NCI-H2227 treated with DMSO at 0.1 percent for 48 hours (cell line): ENCODE data around the gene SLC25A27.
"Not testable (repeated sequence)": the region's sequence is repeated elsewhere in the genome, so short reads cannot be mapped to it uniquely, and the experiment has no call there.

Experiments
- DNase-seq: peaks from one replicate; lab custom pipeline; 2025; lab: John Stamatoyannopoulos, UW

The SLC25A27 gene, protein sequence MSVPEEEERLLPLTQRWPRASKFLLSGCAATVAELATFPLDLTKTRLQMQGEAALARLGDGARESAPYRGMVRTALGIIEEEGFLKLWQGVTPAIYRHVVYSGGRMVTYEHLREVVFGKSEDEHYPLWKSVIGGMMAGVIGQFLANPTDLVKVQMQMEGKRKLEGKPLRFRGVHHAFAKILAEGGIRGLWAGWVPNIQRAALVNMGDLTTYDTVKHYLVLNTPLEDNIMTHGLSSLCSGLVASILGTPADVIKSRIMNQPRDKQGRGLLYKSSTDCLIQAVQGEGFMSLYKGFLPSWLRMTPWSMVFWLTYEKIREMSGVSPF

DNA sequence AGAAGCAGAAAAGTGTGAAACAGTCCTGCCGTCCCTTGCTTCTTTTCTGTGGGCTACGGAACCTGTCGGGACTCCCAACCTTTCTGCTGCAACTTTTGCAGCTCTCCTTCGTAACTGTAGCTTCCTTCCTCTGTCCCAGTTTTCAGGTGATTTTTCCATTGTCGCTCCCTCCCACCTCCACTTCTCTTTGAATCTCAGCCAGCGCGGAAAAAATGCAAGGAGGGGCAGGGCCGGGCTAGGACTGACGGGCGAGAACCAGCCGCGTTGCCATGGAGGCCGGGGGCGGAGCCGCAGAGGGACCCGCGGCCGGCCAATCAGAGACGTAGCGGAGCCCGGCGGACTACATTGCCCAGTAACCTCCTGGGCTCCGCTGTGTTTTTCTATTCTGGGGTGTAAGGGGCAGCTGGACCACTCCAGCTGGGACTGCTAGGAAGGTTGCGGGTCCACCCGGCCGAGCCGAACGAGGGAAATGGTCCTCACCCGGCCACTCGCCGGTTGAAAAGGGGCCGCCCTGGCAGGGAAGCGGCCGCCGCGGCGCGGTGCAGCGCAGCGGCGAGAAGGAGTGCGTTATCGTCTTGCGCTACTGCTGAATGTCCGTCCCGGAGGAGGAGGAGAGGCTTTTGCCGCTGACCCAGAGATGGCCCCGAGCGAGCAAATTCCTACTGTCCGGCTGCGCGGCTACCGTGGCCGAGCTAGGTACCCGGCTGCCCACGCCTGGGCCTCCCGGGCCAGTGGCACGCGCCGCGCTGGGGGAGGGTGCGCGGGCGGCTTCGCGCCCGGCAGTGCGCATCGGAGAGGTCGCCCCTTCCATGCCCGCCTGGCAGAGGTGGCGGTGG, at the start of gene SLC25A27, which contains the start of gene CYP39A1:
Gene SLC25A27, plus strand, starts transcription at position 373 of the 836 bp plus-strand sequence. Its CDS starts 218 bp downstream, at position 591.
Gene CYP39A1, minus strand, starts transcription at position 216 of the 836 bp plus-strand sequence. CDS start 236 bp downstream, outside the sequence.
- DNase-seq: peak; percentile 76

DNA sequence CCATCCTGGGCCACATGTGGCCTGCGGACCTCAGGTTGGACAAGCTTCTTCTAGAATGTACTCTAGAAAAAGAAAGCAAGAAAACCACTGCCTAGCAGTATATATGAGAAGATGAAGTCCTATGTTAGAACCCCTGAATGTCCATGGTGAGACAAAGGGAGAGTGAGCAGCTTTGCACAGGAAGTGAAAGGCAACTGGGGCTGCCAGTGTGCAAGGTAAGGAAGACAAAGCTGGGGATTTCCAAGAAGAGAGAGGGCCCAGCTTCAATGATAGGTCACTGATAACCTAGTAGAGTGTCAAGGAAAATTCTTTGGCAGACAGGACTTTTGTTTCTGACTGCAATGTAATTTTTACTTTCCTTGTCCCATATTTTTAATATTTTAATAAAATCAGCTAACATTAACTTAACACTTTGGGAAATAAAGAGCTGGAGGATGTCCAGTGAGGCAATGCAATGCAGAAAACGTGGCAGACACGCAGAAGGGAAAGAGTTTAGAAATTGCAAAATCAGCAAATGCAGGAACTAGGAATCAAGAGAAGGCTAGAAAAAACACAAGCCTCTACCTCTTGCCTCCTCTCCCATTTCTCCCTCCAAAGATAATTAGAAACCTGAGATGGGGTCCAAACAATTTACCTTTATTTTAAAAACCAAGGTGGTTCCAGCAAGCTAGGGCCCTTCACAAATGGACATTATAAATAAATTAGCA, 47.5 kb upstream of the SLC25A27 start:
- DNase-seq: no peak

DNA sequence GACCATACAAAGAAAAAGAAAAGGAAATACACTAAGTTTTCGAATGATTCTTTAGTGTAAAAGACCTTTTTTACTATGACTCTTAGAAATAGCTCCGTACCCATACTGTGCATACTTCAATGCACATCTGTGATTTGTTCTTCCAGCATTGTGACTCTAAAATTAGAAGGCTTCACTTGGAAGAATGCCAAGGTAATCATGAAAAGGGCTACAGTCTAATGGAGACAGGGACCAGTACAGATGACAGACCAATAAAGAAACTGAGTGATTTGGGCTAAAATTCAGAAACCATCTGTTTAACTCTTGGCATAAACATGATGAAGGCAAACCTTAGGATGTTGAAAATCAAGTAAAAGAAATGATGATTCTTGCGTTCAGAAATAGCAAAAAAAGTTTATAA, 46.4 kb upstream of the SLC25A27 start:
- DNase-seq: peak; percentile 59

DNA sequence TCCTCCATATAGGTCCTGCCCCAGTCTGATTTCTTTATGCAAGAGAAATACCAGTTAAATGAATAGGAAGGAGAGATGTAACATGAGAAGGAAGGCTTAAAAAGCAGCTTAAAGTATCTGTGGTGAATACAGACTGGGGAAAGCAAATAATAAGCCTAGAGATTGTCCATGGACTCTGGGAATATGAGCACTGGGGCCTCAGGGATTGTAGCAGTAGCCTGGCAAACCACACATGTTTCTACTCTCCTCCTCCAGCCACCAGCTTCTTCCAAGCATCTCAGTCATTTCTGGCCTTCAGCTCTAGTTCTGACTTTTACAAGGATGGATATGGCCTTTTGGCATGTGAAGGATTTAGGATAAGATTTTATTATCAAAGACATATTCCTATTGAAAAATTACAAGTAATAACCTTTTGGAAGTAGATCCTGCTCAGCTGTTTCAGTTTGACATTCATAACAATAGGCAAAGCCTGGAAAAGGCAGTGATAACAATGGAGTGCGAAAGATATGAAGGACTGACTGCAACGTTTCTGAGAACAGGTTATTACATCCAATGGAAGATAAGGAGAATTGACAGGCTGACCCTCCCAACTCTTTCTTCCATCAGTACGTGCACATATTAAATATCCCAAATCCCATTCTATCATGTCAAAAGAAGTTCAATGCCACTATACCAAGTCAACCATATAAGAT, 41.8 kb upstream of the SLC25A27 start:
- DNase-seq: no peak

DNA sequence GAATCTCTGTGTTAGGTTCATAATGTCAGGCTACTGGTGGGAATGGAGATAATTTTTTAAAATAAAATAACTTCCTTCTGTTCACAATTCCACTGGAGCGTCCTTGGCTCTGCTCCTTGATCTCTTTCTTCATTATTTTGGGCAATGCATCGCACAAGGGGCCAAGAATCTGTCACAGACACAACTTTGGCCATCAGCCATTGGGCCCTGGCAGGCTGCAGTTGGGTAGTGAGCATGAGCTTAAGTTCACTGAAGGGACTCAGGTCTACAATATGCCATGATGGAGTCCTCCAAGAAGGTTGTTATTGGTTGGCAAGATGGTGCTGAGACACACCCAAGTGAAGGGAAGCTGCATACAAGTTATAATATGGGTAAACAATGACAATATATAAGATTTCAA, 40.1 kb upstream of the SLC25A27 start:
- DNase-seq: no peak

DNA sequence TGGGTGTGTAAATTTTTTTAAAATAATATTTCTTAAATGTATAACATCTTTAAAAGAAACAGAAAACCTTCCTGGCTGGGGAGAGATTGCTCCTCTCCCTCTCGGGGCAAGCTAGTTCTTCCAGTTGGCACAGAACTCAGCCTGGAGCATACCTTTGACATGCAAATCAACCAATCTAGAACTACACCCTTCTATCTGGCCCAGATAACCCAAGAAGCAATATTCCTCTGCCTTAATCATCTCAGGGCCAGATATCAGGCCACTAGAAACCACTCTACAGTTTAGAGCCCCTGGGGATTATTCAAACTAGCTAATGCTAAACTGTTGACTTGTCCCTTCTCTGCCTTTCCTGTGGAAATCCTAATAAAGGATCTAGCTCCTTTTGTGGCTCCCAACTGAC, 34.0 kb upstream of the SLC25A27 start:
- DNase-seq: no peak

DNA sequence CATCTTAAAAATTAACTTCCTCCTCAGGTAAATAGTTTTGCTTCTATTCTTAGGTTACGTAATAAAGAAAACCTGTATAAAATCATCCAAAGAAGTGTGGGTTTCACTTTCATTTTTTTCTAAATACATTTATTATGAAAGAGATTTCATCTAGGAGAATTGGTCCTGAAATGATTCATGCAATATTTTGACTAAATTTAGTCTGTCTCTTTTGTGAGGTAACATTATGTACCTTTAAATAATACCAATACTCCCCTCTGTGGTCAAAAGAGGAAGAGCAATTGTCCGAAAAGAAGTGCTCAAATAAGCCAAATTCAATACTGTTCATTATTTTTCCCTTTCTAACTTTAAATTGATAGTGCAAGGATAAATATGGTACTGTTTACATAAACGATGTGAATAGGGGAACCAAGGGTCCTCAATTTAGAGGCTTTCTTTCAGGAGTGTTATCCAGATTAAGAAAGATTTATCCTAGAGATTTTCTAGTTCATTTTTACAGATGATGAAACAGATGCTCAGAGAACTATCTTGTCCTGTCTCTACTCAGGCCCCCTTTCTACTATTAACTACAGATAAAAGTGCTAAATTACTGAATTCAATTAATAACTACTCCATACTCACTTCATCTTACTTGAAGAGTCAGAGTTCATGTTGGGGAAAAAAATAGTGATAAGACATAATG, 26.4 kb upstream of the SLC25A27 start:
- DNase-seq: peak; percentile 20

DNA sequence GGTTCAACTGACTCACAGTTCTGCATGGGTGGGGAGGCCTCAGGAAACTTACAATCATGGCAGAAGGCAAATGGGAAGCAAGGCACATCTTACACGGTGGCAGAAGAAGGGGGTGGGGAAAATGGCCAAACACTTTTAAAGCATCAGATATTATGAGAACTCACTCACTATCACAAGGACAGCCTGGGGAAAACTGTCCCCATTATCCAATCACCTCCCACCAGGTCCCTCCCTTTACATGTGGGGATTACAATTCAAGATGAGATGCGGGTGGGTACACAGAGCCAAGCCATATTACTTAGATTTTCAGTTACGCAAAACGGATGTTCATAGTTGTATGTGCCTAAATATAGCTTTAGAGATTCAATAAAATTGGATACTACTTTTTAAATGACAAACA, 25.8 kb upstream of the SLC25A27 start:
- no peak for DNase-seq

DNA sequence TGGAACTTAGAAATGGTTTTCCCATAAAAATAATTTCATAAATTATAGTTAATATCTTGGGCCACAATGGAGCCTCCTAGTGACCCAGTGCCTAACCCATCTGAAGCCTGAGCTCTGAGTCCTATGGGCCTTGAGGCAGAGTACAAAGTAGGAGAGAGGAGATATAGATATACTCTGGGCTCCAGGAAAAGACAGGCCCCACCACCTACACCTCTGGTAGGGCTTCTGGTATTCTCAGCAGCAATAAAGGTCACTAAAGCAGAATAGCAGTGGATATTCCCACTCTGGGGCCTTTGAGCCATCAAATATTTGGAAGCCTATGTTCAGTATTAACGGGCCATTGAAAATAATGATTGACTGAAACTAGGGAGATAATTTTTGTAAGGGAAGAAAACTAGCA, 24.3 kb upstream of the SLC25A27 start:
- DNase-seq: no peak

DNA sequence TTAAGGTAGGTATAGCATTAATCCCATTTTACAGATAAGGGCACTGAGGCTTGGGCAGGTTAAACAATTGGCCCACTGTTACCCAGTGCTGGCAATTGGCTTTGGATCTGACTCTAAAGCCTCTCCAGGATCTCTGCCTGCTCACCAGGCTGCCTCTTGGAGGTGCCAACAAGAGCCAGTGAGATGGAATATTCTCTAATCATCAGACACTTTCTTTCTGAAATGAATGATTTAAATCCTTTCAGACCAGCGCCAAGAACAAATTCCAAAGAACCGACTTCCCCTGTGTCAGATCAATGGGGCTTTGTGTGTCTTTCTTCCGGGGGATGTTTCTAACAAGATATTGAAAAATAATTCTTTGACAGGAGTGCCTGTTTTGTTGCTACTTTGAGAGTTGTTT, 23.8 kb upstream of the SLC25A27 start:
- no peak for DNase-seq

DNA sequence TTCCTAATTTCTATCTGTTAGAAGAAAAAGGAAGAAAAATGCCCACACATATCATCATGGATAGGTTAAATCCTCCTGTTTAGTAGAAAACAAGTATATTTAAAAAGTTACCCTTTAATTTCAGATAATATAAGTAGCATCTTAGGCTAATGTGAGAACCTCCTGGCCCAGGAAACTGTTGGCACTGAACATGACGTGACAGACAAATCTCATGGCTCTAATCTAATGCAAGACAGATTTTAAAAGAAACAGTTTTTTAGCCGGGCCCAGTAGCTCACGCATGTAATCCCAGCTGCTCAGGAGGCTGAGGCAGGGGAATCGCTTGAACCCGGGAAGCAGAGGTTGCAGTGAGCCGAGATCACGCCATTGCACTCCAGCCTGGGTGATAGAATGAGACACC, 23.1 kb upstream of the SLC25A27 start:
- no peak for DNase-seq

DNA sequence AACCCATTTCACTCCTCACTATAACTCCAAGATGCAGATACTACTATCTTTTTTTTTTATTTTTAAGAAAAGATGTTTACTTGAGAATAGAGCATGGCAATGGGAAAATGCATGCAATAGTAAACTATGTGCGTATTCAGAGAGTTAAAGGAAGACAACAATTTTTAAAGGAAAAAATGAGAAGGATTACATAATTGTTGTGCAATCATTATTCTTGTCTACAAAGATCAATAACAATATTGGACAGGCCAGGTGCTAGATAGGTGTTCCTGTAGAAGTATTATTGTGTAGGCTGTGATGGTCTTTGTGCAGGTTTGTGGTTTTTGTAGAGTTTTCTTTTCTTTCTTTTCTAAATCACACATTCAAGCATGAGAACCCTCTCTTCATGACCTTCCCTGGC, 20.7 kb upstream of the SLC25A27 start:
- no peak for DNase-seq

DNA sequence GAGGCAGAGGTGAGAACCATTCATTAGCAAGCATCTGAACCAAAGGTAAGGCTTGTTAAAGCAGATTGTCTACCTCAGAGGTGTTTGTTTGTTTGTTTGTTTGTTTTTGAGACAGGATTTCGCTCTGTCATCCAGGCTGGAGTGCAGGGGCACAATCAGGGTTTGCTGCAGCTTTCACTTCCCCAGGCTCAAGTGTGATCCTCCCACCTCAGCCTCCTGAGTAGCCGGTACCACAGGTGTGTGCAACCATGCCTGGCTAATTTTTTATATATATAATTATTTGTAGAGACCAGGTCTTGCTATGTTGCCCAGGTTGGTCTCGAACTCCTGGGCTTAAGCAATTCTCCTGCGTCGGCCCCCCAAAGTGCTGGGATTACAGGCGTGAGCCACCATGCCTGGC, 17.3 kb upstream of the SLC25A27 start:
- DNase-seq: no peak

DNA sequence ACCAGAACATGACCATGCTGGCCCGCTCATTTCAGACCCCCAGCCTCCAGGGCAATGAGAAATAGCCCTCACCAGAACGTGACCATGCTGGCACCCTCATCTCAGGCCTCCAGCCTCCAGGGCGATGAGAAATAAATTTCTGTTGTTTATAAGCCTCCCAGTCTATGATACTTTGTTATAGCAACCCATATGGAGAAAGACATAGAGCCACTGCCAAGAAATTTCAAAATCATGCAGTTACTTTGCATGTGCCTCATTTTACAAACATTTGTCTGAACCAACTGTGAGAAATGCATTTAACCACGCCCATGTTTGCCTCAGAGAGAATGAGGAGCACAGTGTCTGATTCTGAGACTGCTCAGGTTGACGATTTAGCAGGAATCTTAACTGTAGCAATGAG, 15.6 kb upstream of the SLC25A27 start:
- no peak for DNase-seq

DNA sequence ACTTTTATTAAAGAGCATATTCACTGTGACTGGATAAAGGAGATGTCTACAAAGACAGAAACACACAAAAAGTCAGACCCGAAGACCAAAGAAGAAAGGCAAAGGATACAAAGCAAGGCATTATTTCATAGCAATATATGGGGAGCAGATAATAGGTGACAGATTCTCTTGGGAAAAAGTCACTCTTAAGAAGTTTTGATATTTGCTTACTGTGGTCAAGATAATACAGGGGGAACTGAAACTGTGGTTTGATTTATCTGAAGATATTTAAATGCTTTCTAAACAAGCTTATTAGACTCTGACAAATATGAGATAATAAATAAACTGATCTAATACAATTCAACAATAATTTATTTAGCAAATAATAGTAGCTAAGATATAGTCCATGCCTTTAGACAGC, 14.8 kb upstream of the SLC25A27 start:
- no peak for DNase-seq

DNA sequence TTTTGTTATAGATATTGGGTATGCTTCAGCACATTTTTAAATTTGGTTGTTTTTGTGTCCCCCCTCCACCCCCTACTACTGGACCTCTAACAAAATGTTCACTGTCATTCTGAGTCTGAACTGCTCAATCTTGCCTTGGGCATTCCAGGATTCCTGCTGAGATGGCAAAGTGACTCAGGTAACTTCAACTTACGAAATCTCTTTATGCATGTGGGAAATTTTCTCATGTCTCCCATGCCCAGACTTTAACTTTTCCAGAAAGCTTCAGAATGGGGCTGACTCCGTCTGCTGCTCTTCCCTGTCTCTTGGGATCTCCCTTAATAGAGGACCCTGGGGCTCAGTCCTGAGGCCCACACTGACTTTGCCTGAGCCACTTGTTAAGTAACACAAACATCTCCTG, 14.1 kb upstream of the SLC25A27 start:
- DNase-seq: no peak

DNA sequence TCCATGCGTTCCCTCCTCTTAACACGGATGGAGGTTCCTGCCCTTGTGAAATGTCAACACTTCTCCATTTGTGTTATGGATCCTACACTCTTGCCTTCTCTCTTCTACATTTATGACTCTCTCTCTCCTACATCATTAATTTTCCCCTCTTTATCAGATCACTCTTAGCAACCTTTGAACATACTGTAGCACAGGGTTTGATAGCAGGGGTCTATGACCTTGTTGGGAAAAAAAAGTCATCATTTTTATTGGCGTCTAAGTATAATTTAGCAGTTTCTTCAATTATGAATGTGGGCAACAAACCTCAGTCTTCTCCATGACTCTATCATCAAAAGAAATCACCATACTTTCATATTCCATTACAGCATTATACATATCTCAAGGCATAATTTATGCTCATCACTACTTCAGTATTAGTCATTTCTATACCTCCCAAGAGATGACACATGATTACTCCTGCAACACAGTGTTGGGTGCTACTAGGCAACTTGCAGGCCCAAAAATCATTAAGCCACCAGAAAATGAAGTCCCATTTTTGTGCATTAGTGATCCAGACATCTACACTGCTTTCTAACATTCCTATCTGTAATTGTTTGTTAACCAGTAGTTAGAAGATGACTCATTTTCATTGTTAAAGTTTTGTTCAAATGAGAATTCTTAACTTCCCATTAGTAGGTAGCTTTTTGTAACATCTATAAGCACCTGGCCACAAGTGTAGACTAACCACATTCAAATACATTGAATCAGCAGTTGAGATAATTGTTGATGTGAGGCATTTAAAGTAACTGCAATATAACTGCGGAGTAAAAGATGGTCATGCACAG, 9.6 kb upstream of the SLC25A27 start:
- no peak for DNase-seq

DNA sequence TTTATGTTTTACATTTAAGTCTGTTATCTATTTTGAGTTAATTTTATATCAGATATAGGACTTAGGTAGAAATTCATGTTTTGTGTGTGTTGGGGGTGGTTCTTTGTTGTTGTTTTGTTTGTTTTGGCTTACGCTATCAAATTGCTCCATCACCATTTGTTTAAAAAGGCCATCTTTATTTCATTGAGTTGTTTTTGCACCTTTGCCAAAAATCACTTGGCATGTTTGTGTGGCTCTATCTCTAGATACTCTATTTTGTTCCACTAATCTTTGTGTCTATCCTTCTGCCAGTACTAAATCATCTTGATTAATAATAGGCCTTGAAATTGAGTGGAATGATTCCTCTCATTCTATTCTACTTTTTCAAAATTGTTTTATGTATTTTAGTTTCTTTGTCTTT, 7.5 kb upstream of the SLC25A27 start:
- DNase-seq: no peak

DNA sequence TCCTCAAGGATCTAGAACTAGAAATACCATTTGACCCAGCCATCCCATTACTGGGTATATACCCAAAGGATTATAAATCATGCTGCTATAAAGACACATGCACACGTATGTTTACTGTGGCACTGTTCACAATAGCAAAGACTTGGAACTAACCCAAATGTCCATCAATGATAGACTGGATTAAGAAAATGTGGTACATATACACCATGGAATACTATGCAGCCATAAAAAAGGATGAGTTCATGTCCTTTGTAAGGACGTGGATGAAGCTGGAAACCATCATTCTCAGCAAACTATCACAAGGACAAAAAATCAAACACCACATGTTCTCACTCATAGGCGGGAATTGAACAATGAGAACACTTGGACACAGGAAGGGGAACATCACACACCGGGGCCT, 4.7 kb upstream of the SLC25A27 start:
- DNase-seq: not testable (repeated sequence)

DNA sequence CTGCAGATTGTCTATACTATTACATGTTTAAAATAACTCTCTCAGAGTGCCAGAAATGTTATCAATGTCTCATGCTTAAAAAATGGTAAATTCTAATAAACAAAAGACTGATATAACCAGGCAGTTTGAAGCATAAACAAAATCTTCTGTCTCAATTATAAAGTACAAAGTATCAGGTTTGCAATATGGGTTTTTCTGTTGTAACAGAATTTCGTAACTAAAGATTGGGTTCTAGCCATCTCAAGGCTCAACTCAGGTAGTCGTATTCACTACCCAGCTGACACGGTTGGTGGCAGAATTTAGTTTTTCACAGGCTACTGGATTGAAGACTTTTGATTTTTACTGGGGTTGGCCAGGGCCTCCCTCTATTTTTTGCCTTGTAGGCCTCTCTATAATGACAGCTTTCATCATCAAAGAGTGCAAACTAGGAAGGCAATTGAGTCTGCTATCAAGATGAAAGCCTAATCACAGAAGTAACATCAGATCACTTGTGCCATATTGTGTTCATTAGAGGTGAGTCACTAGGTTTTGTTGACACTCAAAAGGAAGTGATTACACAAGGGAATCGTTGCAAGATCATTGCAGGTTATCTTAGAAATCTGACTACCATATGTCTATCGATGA, 3.8 kb upstream of the SLC25A27 start:
- DNase-seq: no peak
